ENCODE results near the gene RNF168.
"Not testable (repeated sequence)": the region's sequence is repeated elsewhere in the genome, so short reads cannot be mapped to it uniquely, and the experiment has no call there.

DNA sequence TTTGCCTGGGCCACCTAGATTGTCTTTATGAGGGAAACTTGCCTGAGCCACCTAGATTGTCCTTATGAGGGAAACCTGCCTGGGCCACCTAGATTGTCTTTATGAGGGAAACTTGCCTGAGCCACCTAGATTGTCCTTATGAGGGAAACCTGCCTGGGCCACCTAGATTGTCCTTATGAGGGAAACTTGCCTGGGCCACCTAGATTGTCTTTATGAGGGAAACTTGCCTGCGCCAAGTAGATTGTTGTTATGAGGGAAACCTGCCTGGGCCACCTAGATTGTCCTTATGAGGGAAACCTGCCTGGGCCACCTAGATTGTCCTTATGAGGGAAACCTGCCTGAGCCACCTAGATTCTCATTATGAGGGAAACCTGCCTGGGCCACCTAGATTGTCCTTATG, 7.5 kb upstream of the RNF168 start:
- TF ChIP-seq, protein P1, sequence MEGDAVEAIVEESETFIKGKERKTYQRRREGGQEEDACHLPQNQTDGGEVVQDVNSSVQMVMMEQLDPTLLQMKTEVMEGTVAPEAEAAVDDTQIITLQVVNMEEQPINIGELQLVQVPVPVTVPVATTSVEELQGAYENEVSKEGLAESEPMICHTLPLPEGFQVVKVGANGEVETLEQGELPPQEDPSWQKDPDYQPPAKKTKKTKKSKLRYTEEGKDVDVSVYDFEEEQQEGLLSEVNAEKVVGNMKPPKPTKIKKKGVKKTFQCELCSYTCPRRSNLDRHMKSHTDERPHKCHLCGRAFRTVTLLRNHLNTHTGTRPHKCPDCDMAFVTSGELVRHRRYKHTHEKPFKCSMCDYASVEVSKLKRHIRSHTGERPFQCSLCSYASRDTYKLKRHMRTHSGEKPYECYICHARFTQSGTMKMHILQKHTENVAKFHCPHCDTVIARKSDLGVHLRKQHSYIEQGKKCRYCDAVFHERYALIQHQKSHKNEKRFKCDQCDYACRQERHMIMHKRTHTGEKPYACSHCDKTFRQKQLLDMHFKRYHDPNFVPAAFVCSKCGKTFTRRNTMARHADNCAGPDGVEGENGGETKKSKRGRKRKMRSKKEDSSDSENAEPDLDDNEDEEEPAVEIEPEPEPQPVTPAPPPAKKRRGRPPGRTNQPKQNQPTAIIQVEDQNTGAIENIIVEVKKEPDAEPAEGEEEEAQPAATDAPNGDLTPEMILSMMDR (IDR thresholded peaks at IDR 0.05 in 2 of 3, conservative IDR thresholded peaks at IDR 0.05 in 1 of 3; ENCODE audit: borderline replicate concordance in 1 of 3, insufficient read depth in 1 of 3, low read depth in 2 of 3, low read length in 2 of 3): not testable (repeated sequence)
- not testable (repeated sequence) for TF ChIP-seq POLR2AphosphoS5 (IDR thresholded peaks at IDR 0.05; ENCODE audit: low read depth, low read length); POLR2A (IDR thresholded peaks at IDR 0.05; ENCODE audit: borderline replicate concordance, extremely low read depth, insufficient read depth, insufficient read length); EZH2phosphoT487 (IDR thresholded peaks at IDR 0.05; ENCODE audit: borderline replicate concordance); ELF1 (IDR thresholded peaks at IDR 0.05; ENCODE audit: borderline replicate concordance, low read depth); SP1 (IDR thresholded peaks at IDR 0.05; ENCODE audit: low read depth)
- TF ChIP-seq, protein P2, sequence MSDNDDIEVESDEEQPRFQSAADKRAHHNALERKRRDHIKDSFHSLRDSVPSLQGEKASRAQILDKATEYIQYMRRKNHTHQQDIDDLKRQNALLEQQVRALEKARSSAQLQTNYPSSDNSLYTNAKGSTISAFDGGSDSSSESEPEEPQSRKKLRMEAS (IDR thresholded peaks at IDR 0.05): not testable (repeated sequence)
